ENCODE results near the gene AMBP.
A peak's percentile ranks its signal among the peaks of the same experiment; 100 is the strongest.

The AMBP gene

DNA sequence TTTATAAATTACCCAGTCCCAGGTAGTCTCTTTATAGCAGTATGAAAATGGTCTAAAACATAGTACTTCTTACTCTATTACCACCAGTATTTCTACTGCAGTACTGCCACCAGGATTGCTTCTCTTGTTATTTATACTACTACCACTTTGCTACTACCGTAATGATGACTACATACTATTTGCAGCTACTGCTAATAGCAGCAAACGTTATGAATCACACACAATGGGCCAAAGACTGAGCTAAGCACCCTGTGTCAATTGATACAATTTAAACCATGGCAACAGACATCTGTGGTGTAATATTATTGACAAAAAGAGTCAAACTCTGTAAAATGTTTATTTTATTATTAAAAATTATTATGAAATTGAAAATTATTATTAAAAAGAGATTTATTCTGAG is 36.3 kb upstream of the AMBP start:
- no peak for DNase-seq (ENCODE audit: low read depth, low spot score)
- H3K27ac ChIP-seq, result no peak overlapping the region

DNA sequence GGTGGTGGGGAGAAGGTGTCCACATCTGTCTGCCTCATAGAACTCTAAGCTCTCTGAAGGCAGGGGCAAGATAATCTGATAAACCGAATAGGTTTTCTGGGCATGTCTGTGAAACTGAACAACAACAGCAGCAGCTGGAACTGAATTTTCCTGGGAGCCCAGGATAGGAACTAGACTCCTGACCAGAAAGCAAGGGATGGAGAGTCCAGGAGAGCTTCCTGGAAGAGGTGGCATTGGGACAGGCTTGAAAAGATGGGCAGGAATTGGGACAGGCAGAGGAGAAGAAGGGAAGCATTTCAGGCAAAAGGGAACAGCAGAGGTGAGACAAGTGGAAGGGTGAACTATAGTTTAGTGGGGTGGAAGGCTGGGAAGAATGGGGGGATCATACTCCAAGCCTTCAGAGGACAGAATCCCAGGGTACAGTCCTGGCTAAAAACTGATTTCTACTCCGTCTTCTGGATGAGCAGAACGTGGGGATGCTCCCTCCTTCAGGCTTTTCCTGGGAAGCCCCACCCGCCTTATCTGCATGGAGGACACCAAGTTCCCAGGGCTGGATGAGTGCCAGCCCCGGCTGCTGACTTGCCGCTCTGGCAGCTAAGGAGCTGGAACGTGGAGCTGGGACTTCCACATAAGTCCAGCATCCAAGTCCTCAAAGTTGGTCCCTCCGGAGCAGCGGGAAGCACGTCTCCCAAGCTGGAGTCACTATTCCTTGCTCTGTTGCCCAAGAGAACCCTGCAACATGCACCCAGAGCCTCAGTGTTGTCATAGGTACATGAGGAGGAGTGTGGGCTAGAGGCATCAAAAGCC is 34.9 kb upstream of the AMBP start:
- DNase-seq (ENCODE audit: low read depth, low spot score), result no peak
- no peak overlapping the region for H3K27ac ChIP-seq

DNA sequence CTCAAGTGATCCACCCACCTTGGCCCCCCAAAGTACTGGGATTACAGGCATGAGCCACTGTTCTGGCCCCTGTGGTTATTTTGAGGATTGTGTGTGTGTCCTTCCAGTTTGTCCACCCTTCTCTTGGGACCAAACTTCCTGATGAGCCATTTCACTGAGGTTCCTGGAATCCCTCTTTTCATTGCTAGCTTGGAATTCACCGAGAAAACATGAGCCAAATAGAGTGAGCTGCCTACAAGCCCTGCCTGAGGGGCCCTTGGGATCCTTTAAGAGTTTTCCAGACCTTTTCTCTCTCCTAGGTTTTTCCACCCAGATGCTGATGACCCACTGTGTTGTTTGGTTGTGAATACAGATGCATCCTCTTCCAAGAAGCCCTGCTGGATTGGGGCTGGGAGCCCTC is 34.2 kb upstream of the AMBP start:
- DNase-seq (ENCODE audit: low read depth, low spot score), result no peak
- no peak overlapping the region for H3K27ac ChIP-seq

DNA sequence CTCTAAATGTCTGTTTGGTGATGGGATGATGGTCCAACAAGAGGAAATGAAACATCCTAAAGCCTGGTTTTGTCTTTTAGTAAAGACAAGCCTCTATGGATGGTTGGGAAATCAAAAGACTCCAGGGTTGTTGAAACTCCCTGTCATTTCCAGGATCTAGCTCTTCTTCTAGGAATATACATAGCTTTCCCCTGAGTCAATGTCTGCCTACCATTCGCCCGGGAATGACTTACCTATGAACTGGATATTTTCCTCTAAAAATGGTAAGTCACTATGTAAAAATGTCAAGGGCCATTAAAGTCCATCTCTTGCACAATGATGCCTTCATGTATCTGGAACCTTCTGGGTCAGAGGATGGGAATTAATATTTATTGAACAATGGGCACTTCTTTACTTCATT is 32.1 kb upstream of the AMBP start:
- DNase-seq (ENCODE audit: low read depth, low spot score), result no peak

DNA sequence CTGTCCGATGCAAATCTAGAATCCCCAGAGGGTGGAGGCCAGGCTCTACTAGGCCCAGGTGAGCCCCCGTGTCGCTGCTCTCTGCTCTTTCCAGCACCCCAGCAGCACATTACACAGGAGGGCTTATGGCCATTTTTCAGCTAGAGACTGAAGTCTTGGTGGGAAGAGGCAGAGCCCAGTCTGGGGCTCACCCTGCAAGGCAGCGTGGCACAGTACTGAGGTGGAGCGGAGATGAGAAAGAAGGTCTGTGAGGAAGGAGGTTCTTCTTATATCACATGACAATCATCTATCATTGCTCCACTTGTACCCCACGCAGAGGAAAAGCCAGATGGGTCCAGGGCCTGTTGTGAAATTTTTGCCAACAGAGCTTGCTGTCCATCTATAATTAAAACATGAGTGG is 31.0 kb upstream of the AMBP start:
- no peak overlapping the region for H3K27ac ChIP-seq
- no peak for DNase-seq (ENCODE audit: low read depth, low spot score)

More for the DNA sequence above, 32.1 kb upstream of the AMBP start:
- no peak overlapping the region for H3K27ac ChIP-seq

DNA sequence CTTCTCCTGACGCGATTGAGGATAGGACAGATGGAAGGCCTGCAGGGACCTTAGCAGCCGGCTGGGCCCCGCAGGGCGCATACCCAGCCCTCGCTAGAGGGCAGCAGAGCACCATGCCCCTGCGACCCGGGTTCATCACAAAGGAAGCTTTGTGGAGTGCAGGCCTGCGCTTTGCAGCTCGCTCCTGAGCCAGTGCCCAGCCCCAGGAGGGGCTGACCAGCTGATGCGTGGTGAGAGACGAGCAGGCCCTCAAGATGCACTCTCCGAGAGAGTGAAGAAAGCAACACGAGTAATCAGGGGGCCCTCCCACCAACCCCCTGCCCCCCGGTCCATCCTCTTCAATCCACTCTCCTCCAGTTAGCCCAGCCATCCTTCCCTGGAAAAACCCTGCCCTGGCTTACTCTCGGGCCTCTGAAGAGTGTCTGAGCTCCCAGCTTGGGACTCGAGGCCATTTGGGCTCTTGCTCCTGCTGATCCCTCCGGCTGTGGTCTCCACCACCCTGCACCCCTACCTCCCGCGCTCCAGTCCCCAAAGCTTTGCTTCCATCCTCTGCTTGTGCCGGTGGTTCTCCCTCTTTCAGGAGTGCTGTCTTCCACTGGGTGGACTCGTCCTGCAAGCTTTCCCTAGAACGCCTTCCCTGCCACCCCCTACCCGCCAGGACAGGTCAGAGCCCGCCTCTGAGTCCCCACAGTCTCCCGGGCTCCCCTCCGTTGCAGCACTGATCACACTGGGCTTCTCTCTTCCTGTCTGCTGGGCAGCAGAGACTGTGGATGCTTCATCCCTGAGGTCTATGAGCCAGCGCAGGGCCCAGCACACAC is 30.1 kb upstream of the AMBP start:
- peak; percentile 22 for DNase-seq (ENCODE audit: low read depth, low spot score)
- no peak overlapping the region for H3K27ac ChIP-seq

GRCh38 chr9:114107286-114108001 is 29.3 kb upstream of the AMBP start:
- DNase-seq (ENCODE audit: low read depth, low spot score), result no peak
- H3K27ac ChIP-seq, result no peak overlapping the region

GRCh38 chr9:114105236-114105635 is 27.1 kb upstream of the AMBP start:
- DNase-seq (ENCODE audit: low read depth, low spot score), result no peak
- no peak overlapping the region for H3K27ac ChIP-seq

DNA sequence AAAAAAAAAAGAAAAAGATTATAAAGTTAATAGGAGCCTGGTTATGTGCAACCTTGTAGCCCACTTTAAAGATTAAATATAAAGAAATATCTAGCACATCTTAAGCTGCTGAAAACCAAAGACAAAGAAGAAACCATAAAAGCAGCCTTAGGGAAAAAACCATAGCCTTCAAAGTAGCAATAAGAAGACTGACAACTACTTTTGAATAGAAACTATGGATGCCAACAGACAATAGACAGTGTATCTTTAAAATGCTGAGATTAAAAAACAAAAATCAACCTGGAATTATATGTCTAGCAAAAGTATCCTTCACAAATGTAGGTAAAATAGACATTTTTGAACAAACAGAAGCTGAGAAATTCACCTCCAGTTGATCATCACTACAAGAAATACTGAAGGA is 24.4 kb upstream of the AMBP start:
- H3K27ac ChIP-seq, result no peak overlapping the region
- DNase-seq (ENCODE audit: low read depth, low spot score), result no peak

DNA sequence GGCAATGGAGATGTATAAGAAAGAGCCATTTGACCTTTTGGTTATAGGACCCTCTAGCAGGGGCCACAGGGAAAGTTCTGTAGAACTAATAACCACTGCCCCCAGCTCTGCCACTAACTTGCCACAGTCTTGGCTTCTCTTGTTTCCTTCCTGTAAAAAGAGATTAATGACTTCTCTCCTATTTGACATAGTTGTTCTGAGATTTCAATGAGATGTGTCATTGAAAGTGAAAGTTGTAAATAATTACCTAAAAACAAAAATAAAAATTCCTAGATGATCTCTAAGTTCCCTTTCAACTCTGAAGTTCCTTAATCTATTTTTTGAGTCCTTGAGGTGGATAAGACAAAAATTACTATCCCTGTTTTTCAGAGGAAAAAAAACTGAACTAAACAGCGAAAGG is 22.4 kb upstream of the AMBP start:
- DNase-seq (ENCODE audit: low read depth, low spot score), result no peak
- H3K27ac ChIP-seq, result no peak overlapping the region

GRCh38 chr9:114099669-114100270 is 21.7 kb upstream of the AMBP start:
- H3K27ac ChIP-seq, result no peak overlapping the region
- DNase-seq (ENCODE audit: low read depth, low spot score), result no peak

- H3K27ac ChIP-seq, result no peak within 1 kb of the TSS
- no peak for DNase-seq (ENCODE audit: low read depth, low spot score)
Observed at GRCh38 chr9:114098936-114099668, 21.0 kb upstream of the AMBP start, which contains the start of gene KIF12. KIF12 (minus strand) TSS chr9:114099292; CDS start chr9:114099276, 16 bp downstream.

- no peak overlapping the region for H3K27ac ChIP-seq
- no peak for DNase-seq (ENCODE audit: low read depth, low spot score)
Observed at GRCh38 chr9:114098021-114098935, 20.2 kb upstream of the AMBP start.

DNA sequence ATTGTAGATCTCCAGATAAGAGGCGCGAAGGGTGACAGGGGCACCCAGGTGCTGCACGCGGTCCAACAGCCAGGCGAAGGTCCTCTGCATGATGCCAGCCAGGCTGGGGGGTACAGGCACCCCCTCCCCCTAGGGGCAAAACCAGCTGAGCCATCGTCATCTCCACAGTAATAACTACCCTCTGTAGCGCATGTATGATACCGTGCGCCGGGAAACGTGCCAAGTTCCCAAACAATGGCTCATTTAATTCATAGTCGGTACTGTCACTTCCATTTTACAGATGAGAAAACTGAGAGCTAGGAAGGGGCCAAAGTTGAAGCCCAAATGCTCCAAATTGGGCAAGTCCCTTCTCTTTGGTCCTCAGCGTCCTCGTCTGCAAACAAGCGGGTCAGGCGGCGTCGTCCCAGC is 19.5 kb upstream of the AMBP start:
- H3K27ac ChIP-seq, result no peak overlapping the region

GRCh38 chr9:114096866-114097612 is 18.9 kb upstream of the AMBP start:
- DNase-seq (ENCODE audit: low read depth, low spot score), result no peak
- no peak overlapping the region for H3K27ac ChIP-seq

More for the DNA sequence above, 19.5 kb upstream of the AMBP start:
- DNase-seq (ENCODE audit: low read depth, low spot score), result no peak

DNA sequence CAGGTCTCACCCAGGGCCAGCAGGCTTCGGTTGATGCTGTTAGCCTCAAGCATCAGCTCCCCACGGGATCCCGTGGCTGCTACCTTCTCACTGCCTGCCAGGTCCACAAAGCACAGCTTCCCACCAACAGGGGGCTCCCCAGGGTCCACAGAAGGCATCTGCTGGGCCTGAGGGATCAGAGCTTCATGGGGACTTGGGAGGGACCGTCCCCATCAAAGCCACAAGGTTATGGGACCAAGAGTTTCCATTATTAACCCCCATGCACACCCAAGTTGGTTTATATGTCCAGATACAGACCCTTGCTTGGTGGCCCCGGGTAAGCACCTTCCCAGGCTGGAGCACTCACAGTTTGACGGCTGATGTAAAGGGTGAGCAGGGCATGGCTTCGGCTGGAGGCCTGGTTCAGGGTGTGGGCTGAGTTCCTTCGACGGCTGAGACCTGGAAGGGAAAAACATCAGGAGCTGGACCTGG is 18.0 kb upstream of the AMBP start:
- no peak for DNase-seq (ENCODE audit: low read depth, low spot score)
- no peak overlapping the region for H3K27ac ChIP-seq

GRCh38 chr9:114094971-114095370 is 16.9 kb upstream of the AMBP start:
- no peak overlapping the region for H3K27ac ChIP-seq

More at GRCh38 chr9:114094971-114095370, 16.9 kb upstream of the AMBP start:
- DNase-seq (ENCODE audit: low read depth, low spot score), result no peak

All from epithelial cell of prostate (primary cell).